Measurements from ENCODE around the gene MPRIP. TPM values are rescaled to one million over a fixed set of nuclear protein-coding genes. Genes with fewer than 3 reads are reported as not detected.
A peak's percentile ranks its signal among the peaks of the same experiment; 100 is the strongest.

MPRIP gene
- total RNA-seq, 1 experiment from 2014 or later, result 1,274 TPM

DNA sequence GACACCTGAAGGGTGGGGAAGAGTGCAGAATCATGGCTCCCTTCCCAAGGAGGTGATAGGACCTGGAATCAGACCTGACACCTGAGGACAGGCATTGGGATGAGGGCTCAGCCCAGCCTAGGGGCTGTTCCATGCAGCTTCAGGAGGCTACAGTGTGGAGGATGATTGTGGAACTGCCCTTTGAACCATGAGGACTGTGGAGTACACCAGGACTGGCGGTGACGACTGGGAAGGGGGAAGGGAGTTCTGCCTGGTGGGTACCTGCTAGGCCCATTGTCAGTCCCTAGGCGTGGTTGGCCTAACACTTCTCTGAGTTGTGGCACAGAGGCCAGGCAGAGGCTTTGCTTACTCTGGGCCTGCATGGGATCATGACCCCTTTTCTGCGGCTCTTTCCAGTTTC is 76.1 kb downstream of the MPRIP start:
- peaks cover 27% of the 10 kb centered on the region for H3K4me1 ChIP-seq (ENCODE audit: insufficient read depth, low read length)
- H3K9me2 ChIP-seq (replicated peaks; ENCODE audit: low read length), result no peaks in the 10 kb centered on the region
- peaks cover 92% of the 10 kb centered on the region for H4K20me1 ChIP-seq (ENCODE audit: low read length)
- H3K4me3 ChIP-seq (ENCODE audit: low read length), result no peak overlapping the region
- no peaks in the 10 kb centered on the region for H3K27me3 ChIP-seq (ENCODE audit: low read length)
- intact Hi-C loops (cut with micrococcal nuclease), result no loop called here
- peaks cover 10% of the 10 kb centered on the region for H3F3A ChIP-seq (ENCODE audit: low read length, unreplicated experiment)
- H3K9ac ChIP-seq (ENCODE audit: low read length), result no peak overlapping the region
- peak overlapping the region; percentile 31; the same call in 1 of the 2 replicates for H3K27ac ChIP-seq (ENCODE audit: low read length)
- DNase-seq (no peak), ATAC-seq (no peak)
- peaks cover 100% of the 10 kb centered on the region for H3K79me2 ChIP-seq (ENCODE audit: low read length)
- TF ChIP-seq CTCF (conservative IDR thresholded peaks at IDR 0.05; ENCODE audit: low read depth, low read length) (no peak), EZH2phosphoT487 (IDR thresholded peaks at IDR 0.05; ENCODE audit: borderline replicate concordance, low read length) (no peak), EZH2 (IDR thresholded peaks at IDR 0.05; ENCODE audit: low read length, unreplicated experiment) (no peak)
- CTCF ChIA-PET, result no interaction called here
- no peaks in the 10 kb centered on the region for H3K9me3 ChIP-seq (ENCODE audit: low read length)
- BruUV-seq (replicated peaks), result no TSS peak
- no peak overlapping the region for H2AFZ ChIP-seq (ENCODE audit: low read length)
- no peak overlapping the region for H3K4me2 ChIP-seq (ENCODE audit: low read length)
- POLR2A ChIA-PET (ENCODE audit: unreplicated experiment), result no interaction called here
- peaks cover 22% of the 10 kb centered on the region; the same call in 1 of the 2 replicates for H3K36me3 ChIP-seq (ENCODE audit: low read depth, low read length)

DNA sequence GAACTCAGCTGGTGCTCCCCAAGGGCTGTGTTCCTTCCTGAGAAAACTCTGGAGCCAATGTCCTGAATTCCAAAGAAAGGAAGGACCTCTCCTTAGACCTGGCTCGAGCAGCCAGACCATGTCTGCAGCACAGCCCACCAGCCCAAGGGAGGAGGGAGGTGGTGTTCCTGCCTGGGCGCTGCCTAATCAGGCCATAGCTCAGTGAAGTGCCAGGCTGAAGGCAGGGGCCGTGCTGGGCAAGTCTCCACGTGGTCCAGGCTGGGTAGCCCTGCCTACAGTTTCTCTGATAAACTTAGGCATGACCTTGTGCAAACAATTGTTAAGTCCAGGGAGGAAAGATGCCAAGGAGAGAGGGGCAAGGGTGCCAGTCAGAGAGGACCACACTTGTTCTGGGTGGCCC is 76.8 kb downstream of the MPRIP start:
- Histone ChIP-seq H3K27me3 (ENCODE audit: low read length) (no peaks in the 10 kb centered on the region), H3K27ac (ENCODE audit: low read length) (peak overlapping the region; percentile 31), H3K9me3 (ENCODE audit: low read length) (no peaks in the 10 kb centered on the region), H4K20me1 (ENCODE audit: low read length) (peaks cover 93% of the 10 kb centered on the region), H3K79me2 (ENCODE audit: low read length) (peaks cover 100% of the 10 kb centered on the region), H3K4me1 (ENCODE audit: insufficient read depth, low read length) (peaks cover 27% of the 10 kb centered on the region), H3K4me3 (ENCODE audit: low read length) (no peak overlapping the region), H3F3A (ENCODE audit: low read length, unreplicated experiment) (peaks cover 10% of the 10 kb centered on the region), H3K36me3 (ENCODE audit: low read depth, low read length) (peaks cover 25% of the 10 kb centered on the region), H2AFZ (ENCODE audit: low read length) (no peak overlapping the region), H3K4me2 (ENCODE audit: low read length) (peak overlapping the region; percentile 7; the same call in 1 of the 2 replicates), H3K9ac (ENCODE audit: low read length) (no peak overlapping the region), H3K9me2 (replicated peaks; ENCODE audit: low read length) (no peaks in the 10 kb centered on the region)
- no peak for TF ChIP-seq EZH2 (IDR thresholded peaks at IDR 0.05; ENCODE audit: low read length, unreplicated experiment)
- TF ChIP-seq CTCF (conservative IDR thresholded peaks at IDR 0.05; ENCODE audit: low read depth, low read length), result no peak
- BruUV-seq (replicated peaks), result no TSS peak
- CTCF ChIA-PET, result no interaction called here
- intact Hi-C loops (cut with micrococcal nuclease), result no loop called here
- POLR2A ChIA-PET (ENCODE audit: unreplicated experiment), result no interaction called here
- ATAC-seq (no peak; the same call in 1 of the 2 replicates), DNase-seq (no peak)

DNA sequence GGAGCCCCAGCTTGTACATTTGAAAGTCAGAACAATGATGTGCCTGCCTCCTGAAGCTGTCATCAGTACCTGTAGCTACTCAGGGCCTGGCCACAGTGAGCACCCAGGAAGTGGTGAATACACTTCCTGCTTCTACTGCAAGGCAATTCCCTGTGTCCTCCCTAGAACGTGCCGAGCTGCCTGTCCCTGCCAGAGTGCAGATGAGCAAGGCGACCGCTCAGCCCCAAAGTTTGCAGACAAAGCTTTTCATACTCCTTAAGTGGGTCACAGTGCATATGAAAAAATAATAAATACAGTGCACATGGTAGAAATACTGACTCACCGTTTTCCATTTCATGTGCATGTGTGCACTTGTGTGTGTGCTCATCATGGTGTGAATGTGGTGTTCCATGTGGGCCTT is 77.3 kb downstream of the MPRIP start:
- H3K4me3 ChIP-seq (ENCODE audit: low read length), result no peak overlapping the region
- peaks cover 100% of the 10 kb centered on the region for H3K79me2 ChIP-seq (ENCODE audit: low read length)
- DNase-seq (peak; percentile 66), ATAC-seq (peak; percentile 70)
- no peak overlapping the region for H2AFZ ChIP-seq (ENCODE audit: low read length)
- POLR2A ChIA-PET (ENCODE audit: unreplicated experiment), result no interaction called here
- BruUV-seq (replicated peaks), result no TSS peak
- CTCF ChIA-PET, result no interaction called here
- no peak overlapping the region for H3K4me2 ChIP-seq (ENCODE audit: low read length)
- H3K9me2 ChIP-seq (replicated peaks; ENCODE audit: low read length), result no peaks in the 10 kb centered on the region
- TF ChIP-seq CTCF (conservative IDR thresholded peaks at IDR 0.05; ENCODE audit: low read depth, low read length) (no peak), EZH2phosphoT487 (IDR thresholded peaks at IDR 0.05; ENCODE audit: borderline replicate concordance, low read length) (no peak)
- H4K20me1 ChIP-seq (ENCODE audit: low read length), result peaks cover 93% of the 10 kb centered on the region
- no peaks in the 10 kb centered on the region for H3K27me3 ChIP-seq (ENCODE audit: low read length)
- no peaks in the 10 kb centered on the region for H3K9me3 ChIP-seq (ENCODE audit: low read length)
- intact Hi-C loops (cut with micrococcal nuclease), result no loop called here
- peak overlapping the region; percentile 31 for H3K27ac ChIP-seq (ENCODE audit: low read length)
- no peak overlapping the region for H3K9ac ChIP-seq (ENCODE audit: low read length)
- H3F3A ChIP-seq (ENCODE audit: low read length, unreplicated experiment), result peaks cover 10% of the 10 kb centered on the region
- peaks cover 27% of the 10 kb centered on the region for H3K36me3 ChIP-seq (ENCODE audit: low read depth, low read length)
- peaks cover 27% of the 10 kb centered on the region for H3K4me1 ChIP-seq (ENCODE audit: insufficient read depth, low read length)
